ENCODE results near the gene AOC1.

The AOC1 gene

DNA sequence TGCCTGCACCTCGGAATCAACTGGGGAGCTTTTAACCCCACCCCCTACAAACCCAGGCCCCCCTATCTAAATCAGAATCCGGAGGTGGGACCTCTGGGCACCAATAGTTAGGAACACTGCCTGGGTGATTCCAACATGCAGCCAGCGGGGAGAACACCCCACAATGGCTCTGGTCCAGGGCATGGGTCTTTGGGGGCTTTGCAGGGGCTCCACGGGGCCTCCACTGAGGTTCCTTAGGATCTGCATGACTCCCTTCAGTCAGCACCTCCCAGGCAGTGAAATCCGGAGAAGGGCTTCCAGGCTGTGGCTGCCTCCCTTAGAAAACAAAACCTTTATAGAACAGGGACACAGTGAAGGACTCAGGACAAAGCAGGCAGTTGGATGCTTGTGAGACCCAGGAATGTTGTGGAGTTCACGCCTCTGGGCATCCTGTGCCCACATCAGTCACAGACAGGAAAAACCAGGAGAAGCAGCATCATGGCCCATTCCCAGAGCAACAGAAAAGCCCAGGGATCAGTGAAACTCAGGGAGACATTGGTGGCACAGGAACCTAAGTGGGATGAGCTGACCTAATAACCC is 16.5 kb upstream of the AOC1 start:
- DNase-seq: no peak

DNA sequence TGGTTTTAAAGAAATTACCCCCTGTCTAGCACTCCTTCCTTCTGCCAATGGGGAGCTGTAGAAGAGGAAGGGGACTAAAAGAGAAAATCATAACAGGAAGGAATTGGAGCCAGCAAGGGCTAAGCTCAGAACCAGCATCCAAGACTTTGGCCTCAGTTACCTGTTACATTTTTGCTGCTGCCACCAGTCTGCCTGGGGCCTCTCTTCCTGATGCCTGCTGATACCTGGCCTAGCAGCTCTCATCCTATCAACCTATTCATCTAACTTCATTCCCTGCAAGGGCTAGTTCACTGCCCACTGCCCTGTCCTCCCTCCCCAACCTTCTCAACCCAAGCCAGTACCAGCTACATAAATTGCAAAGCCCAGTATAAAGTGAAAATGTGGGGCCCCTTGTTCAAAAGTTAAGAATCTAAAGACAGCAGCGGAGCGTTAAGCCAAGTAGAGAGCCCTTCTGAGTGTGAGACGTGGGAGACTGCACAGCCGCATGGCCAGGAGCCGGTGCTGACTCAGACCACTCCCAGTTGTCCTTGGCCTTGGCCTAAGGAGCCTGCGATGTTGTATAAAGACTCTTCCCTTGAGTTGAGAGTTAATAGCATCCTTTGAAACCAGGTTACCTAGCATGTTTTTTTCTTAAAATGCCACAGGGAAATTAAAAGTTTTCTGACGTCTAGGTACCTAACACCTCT is 13.2 kb upstream of the AOC1 start:
- no peak for DNase-seq

GRCh38 chr7:150842018-150842417 is 10.3 kb upstream of the AOC1 start:
- no peak for DNase-seq

DNA sequence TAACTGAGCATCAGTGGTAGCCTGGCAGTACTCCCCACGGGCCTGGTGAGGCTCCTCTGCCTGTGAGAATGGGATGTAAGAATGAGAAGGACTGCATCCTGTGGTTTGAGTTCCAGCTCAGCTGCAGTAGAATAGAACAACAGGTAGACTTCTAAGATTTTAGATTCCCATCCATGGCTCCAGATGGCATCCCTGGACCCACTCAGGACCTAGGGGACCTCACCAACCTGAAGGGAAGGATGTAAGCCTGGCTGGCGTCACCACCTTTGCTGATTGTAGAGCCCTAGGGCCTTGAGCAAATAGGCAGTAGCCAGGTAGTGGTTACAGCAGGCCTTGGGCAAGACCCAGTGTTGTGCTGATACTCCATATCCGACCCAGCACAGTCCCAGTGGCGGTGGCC is 9.6 kb upstream of the AOC1 start:
- DNase-seq: no peak

DNA sequence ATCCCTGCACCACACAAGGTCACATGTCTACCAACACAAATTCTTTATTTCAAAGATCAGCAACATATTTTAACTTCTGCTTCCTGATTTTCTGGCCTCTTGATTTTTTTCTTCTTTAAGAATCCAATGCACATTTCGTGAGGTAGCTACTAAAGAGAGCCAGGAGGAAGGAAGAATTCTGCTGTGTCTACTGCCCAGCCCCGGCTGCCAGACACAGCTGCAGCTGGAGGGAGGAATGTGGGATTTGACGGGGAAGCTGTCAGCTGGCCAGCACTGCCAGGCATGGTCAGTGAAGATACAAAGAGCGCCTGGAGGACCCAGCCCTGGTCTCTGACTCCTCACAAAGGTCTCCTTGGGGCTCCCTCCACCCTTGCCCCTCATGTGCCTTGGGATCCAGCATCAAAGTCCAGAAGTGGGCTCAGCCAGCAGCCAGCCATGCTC is 6.9 kb upstream of the AOC1 start:
- no peak for DNase-seq

GRCh38 chr7:150846291-150847115 is 5.8 kb upstream of the AOC1 start:
- DNase-seq: no peak

GRCh38 chr7:150847536-150847935 is 4.8 kb upstream of the AOC1 start:
- DNase-seq: no peak

GRCh38 chr7:150848111-150848510 is 4.2 kb upstream of the AOC1 start:
- no peak for DNase-seq

DNA sequence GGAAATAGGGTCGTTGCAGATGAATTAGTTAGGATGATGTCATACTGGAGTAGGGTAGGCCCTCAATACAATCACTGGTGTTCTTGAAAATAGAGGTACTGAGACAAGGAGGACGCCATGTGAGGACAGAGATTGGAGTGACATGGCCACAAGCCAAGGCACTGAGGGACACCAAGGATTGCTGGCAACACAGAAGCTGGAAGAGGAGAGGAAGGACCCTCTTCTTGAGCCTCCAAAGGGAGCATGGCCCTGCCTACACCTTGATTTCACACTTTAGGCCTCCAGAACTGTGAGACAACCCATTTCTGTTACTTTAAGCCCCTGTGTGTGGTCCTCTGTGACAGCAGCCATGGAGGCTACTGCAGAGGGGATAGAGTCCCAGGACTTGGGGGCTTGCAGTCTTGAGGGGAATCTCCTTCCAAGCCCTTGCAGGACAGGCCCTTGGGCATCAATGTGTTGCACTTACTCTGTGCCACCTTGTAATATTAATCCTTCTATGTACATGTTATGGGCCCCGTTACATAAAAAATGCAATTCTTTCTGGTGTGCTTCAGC is 3.7 kb upstream of the AOC1 start:
- no peak for DNase-seq

DNA sequence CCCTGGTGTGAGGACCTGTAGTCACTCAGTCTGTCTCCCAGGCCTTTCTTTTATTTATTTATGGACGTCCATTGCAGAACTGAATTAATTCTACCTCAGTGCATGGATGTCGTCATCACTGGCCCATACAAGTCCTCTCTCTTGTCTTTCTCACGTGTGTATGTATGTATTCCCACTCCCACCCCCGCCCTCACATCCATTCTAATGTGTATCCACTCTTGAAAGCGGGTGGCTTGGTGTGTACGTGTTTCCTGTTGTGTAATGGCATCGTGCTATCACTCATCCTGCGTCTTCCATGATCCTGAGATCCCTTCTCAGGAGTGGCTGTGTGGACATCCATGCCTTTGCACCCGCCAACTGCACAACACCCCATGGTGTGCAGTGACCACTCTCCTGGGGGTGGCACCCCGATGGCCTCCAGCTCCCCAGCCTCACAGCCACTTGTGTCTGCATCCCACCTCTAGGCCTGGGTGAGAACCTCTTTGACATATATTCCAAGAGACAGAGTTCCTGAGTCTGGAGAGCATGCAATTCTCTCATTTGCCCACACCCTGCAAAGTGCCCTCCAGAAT is 3.0 kb upstream of the AOC1 start:
- no peak for DNase-seq

- no peak for DNase-seq
Measured at GRCh38 chr7:150850273-150850672, 2.0 kb upstream of the AOC1 start.

DNA sequence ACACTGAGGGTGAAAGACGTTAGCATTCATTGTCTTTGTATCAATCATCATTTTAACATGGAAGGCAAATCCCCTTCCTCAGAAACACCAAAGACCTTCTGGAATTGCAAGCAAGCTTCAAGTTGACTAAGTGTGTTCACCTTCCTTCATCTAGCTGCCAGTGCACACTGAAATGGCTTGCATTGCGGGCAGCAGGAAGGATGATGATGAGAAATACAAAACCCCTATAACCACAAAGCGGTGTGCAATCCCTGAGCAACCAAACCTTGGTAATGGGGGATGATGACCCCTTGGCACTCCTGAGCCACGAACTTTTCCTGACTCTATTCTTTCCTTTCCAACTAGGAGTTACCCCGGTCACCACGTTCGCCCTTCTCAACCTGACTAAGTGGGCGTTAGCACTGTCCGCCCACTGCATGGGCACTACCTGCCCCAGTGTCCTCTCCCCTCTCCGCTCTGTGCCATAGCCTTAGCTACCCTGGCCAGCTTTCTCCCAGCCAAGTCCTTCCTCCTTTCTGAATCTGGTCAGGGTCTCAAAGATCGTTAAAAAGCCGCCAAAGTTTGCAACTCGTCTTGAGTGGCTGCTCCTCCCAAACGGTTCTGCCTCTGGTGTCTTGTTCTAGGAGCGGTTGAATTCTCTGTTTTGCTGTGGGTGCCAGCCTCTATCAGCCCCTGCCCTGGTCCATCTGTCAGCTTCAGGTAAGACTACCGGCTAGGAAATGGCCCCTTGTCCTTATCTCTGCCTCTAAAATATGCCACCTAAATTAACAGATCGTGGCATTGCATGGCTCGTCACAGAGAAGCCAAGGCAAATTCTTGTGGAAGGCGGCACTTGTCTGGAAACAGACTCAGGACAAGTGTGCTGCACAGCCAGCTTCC is 586 bp upstream of the AOC1 start:
- DNase-seq: no peak

DNA sequence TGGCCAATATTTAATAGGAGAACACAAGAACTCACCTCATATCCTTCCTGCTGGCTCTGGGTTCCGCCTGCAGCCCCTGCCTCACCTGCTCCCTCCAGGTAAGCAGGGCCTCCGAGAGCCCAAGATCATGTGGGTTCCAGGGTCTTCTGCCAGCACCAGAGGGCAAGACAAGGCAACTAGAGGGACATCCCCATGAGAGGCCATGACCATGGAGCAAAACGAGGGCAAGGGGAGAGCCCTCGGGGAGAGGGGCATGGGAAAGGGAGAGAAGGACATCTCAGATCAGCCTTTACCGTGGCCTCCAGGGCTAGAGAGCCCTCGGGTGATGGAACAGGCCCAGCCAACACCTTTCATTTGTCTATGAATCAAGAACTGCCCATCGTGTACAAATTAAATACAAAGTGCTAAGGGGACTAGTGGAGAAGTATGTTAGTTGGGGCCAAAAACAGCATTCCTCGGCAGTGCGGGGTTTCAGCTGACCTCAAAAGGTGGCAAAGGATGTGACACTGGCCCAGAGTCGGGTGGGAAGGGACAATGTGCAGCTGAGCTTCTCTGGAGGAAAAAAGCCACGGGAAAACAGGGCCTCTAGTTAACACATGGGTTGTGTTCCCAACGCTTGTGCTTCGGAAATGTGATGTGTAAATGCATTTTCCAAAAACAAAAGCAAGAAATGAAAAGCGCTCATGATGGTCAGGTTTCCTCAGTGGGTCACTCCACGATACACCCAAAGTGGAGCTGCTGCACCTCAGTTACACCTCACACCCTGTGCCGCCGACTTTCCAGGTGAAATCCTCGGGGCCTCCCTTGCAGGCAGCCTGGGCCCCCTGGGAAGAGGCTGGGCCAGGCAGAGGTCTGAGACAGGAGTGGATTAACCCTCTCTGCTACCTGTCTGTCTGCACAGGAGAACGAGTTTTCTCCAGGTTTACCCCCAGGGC is 2.0 kb downstream of the AOC1 start:
- no peak for DNase-seq

DNA sequence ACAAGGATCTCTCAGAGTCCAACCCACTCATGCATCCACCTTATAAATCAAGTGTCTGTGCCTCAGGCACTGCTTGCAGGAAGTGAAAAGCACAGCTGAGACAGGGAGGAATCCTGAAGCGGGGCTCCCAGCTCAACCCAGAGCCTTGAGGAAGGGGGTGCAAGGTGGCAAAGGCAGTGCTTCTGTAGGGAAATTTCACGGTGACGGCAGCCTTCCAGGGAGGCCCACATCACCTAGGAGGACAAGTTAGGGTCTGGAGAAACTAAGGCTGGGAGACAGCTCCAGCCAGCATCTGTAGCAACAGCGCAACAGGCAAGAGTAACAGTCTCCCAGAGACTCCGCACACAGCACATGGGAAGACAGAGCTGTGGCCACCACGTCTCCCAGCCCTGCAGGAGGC is 2.7 kb downstream of the AOC1 start:
- DNase-seq: no peak

DNA sequence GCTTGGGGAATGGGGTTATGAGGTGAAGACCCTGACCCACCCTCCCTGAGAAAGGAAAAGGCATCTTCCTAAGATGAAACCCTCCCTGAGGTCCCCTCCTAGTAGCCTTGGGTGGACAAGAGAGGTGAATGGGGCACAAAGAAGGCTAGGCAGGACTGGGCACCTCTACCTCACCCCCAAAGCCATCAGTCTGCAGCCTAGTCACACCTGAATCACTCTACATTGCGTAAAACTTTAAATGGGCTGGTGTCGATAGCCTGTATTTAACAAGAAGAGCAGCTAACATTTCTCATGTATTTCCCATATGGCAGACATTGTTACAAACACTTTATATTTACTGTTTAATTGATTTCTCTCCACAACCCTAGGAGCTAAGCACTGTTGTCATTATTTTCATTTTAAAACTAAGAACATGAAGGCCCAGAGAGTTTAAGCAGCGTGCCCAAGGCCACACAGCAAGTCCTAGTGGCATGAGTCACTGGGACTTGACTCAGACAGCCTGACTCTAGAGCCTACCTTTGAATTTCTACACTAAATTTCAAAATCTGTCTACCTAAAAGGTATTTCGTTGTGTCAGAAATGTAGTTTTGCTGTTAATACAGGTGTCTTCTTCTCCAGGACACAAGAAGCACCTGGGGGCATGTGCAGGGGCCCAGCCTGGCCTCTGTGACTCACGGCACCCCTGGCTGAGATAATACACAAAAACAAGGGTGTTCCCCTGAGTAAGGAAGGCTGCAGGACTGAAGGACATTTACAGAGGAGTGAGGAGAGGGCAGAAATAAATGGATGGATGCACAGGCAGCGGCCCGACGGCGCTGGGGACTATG is 3.4 kb downstream of the AOC1 start:
- no peak for DNase-seq

DNA sequence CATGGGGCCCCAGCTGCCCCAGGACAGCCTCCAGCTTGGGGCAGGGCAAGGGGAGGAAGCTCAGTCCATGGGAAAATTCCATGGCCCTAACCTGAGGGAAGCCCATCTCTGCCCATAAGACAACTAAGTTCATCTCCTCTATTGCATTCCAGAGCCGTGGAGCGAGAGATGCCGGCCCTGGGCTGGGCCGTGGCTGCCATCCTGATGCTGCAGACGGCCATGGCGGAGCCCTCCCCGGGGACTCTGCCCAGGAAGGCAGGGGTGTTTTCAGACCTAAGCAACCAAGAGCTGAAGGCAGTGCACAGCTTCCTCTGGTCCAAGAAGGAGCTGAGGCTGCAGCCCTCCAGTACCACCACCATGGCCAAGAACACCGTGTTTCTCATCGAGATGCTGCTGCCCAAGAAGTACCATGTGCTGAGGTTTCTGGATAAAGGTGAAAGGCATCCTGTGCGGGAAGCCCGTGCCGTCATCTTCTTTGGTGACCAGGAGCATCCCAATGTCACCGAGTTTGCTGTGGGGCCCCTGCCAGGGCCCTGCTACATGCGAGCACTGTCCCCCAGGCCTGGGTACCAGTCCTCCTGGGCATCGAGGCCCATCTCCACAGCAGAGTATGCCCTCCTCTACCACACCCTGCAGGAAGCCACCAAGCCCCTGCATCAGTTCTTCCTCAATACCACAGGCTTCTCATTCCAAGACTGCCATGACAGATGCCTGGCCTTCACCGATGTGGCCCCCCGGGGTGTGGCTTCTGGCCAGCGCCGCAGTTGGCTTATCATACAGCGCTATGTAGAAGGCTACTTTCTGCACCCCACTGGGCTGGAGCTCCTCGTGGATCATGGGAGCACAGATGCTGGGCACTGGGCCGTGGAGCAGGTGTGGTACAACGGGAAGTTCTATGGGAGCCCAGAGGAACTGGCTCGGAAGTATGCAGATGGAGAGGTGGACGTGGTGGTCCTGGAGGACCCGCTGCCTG is 4.3 kb downstream of the AOC1 start:
- no peak for DNase-seq

- DNase-seq: no peak
Measured at GRCh38 chr7:150857276-150858055, 5.1 kb downstream of the AOC1 start.

Data from CD4-positive, alpha-beta T cell treated with Interleukin-21 for 1 hour (primary cell).